Measurements from ENCODE around the gene CACNB4.

GRCh38 chr2:151936626-151937025 lies 162.2 kb downstream of the CACNB4 start:
- TF ChIP-seq CTCF (IDR thresholded peaks at IDR 0.05) (no peak), POLR2A (IDR thresholded peaks at IDR 0.05) (no peak)
